ENCODE data around the gene EN1. TPM values are rescaled to one million over a fixed set of nuclear protein-coding genes. Genes with fewer than 3 reads are reported as not detected.

EN1 gene
- total and polyA plus RNA-seq, 3 donors from 2014 or later: 0.20 to 0.71 (median 0.62) TPM

GRCh38 chr2:118853651-118854291 is 6.3 kb upstream of the EN1 start:
- Histone ChIP-seq H3K27ac (no peak overlapping the region), H3K4me1 (peaks cover 14% of the 10 kb centered on the region), H3K27me3 (peaks cover 6% of the 10 kb centered on the region), H3K36me3 (ENCODE audit: low read depth, missing control alignments) (no peaks in the 10 kb centered on the region), H3K9me3 (no peaks in the 10 kb centered on the region), H3K4me3 (no peak overlapping the region)
- TF ChIP-seq POLR2A (IDR thresholded peaks at IDR 0.05) (no peak), CTCF (IDR thresholded peaks at IDR 0.05) (no peak)
- intact Hi-C loops (cut with DNase I; ENCODE audit: low total_unique reads): loop anchor here (10.0 kb wide), 2 partner anchors 629 to 809 kb away; no protein-coding TSS in a partner anchor
- 3 to 4% methylated on average over 31 to 42 of the region's 42 CpGs for WGBS, 2 donors
- DNase-seq: no peak

- TF ChIP-seq POLR2A (IDR thresholded peaks at IDR 0.05): no peak
- no peak for TF ChIP-seq CTCF (IDR thresholded peaks at IDR 0.05)
- no peak overlapping the region for H3K27ac ChIP-seq
- WGBS, 2 donors: 3 to 5% methylated on average over 19 to 25 of the region's 25 CpGs
- peaks cover 14% of the 10 kb centered on the region for H3K4me1 ChIP-seq
- H3K27me3 ChIP-seq: peaks cover 6% of the 10 kb centered on the region
- intact Hi-C loops (cut with DNase I; ENCODE audit: low total_unique reads): loop anchor here (10.0 kb wide), 2 partner anchors 628 to 808 kb away; no protein-coding TSS in a partner anchor
- no peaks in the 10 kb centered on the region for H3K36me3 ChIP-seq (ENCODE audit: low read depth, missing control alignments)
- H3K9me3 ChIP-seq: no peaks in the 10 kb centered on the region
- DNase-seq: no peak
- no peak overlapping the region for H3K4me3 ChIP-seq
These were observed 5.7 kb upstream of the EN1 start for GRCh38 chr2:118853129-118853640.

- Histone ChIP-seq H3K27me3 (peaks cover 6% of the 10 kb centered on the region), H3K9me3 (no peaks in the 10 kb centered on the region), H3K27ac (no peak overlapping the region), H3K4me3 (no peak overlapping the region), H3K4me1 (peaks cover 10% of the 10 kb centered on the region), H3K36me3 (ENCODE audit: low read depth, missing control alignments) (no peaks in the 10 kb centered on the region)
- TF ChIP-seq CTCF (IDR thresholded peaks at IDR 0.05) (no peak), POLR2A (IDR thresholded peaks at IDR 0.05) (no peak)
- DNase-seq: no peak
- WGBS, 2 donors: 3 to 4% methylated on average over 22 to 31 of the region's 31 CpGs
- intact Hi-C loops (cut with DNase I; ENCODE audit: low total_unique reads): loop anchor here (10.0 kb wide), 2 partner anchors 628 to 808 kb away; no protein-coding TSS in a partner anchor
These were observed 5.2 kb upstream of the EN1 start for GRCh38 chr2:118852605-118853128.

GRCh38 chr2:118851650-118852049 is 4.2 kb upstream of the EN1 start:
- Histone ChIP-seq H3K4me3 (no peak overlapping the region), H3K36me3 (ENCODE audit: low read depth, missing control alignments) (no peaks in the 10 kb centered on the region), H3K4me1 (peaks cover 3% of the 10 kb centered on the region), H3K27ac (no peak overlapping the region), H3K27me3 (peaks cover 6% of the 10 kb centered on the region), H3K9me3 (no peaks in the 10 kb centered on the region)
- intact Hi-C loops (cut with DNase I; ENCODE audit: low total_unique reads): loop anchor here (10.0 kb wide), 2 partner anchors 627 to 807 kb away; no protein-coding TSS in a partner anchor
- WGBS, 2 donors: 2 to 8% methylated on average over 15 to 17 of the region's 17 CpGs
- TF ChIP-seq POLR2A (IDR thresholded peaks at IDR 0.05): no peak
- TF ChIP-seq CTCF (IDR thresholded peaks at IDR 0.05): no peak
- DNase-seq: no peak

Measured in testis (tissue), 3 donors.